Measurements from ENCODE around the gene MYL6.

GRCh38 chr12:56202366-56202765 is 44.2 kb downstream of the MYL6 start:
- TF ChIP-seq EZH2 (IDR thresholded peaks at IDR 0.05; ENCODE audit: borderline replicate concordance, low read length) (no peak), CTCF (conservative IDR thresholded peaks at IDR 0.05 in 1 of 2, IDR thresholded peaks at IDR 0.05 in 1 of 2; ENCODE audit: extremely low read depth in 1 of 2, insufficient read depth in 1 of 2, low read depth in 1 of 2, low read length in 2 of 2) (no peak)

Data from mammary epithelial cell (primary cell).